ENCODE results near the gene MYO19. TPM values are rescaled to one million over a fixed set of nuclear protein-coding genes. Genes with fewer than 3 reads are reported as not detected.

Gene MYO19
- total RNA-seq, 1 experiment from 2014 or later: 167 TPM

DNA sequence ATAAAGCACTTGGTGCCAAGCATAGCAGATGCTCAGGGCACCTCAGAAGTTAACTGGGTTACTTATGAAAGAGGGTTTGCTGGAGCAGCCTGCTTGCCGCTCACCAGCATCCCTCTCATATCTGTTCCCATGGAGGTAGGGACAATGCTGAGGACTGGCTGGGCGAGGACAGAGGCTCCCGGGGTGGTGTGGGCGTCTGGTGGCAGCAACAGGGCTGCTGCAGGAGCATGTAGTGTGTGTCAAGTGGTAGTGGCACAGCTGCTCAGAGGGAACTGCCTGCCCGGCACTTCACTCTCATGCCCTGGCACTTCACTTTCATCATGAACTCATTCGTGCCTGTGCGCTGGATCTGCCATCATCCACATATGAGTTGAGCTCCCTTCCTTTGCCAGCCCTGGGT is 75.1 kb downstream of the MYO19 start:
- H3K79me2 ChIP-seq (ENCODE audit: insufficient read depth, low read length): no peaks in the 10 kb centered on the region
- no peak overlapping the region for H3K27ac ChIP-seq (ENCODE audit: low read depth, low read length)
- no peak overlapping the region for H2AFZ ChIP-seq (ENCODE audit: low read depth, low read length, poor library complexity, severe bottlenecking)
- DNase-seq (ENCODE audit: low read depth, low spot score): no peak
- RAD21 ChIA-PET (ENCODE audit: low non-redundant PET in 1 of 2, low total read pairs in 2 of 2, uncharacterized antibody in 2 of 2, unreplicated experiment in 2 of 2): no interaction called here
- POLR2A ChIA-PET: no interaction called here
- H3K9ac ChIP-seq (ENCODE audit: low read length): no peak overlapping the region
- H3K36me3 ChIP-seq (ENCODE audit: control insufficient read depth in 1 of 2, insufficient read depth in 2 of 2, low read length in 2 of 2): no peaks in the 10 kb centered on the region
- no peak for ATAC-seq
- peaks cover 15% of the 10 kb centered on the region; the same call in 1 of the 2 replicates for H3K27me3 ChIP-seq (ENCODE audit: insufficient read depth, low read length)
- H3K4me1 ChIP-seq (ENCODE audit: control insufficient read depth in 1 of 2, insufficient read depth in 2 of 2, low read length in 2 of 2): peaks cover 0 to 4% of the 10 kb centered on the region in 2 experiments; a peak in 2 of 4 replicates
- no peak overlapping the region for H3K4me2 ChIP-seq (ENCODE audit: low read length)
- CTCF ChIA-PET: no interaction called here
- H3K9me2 ChIP-seq (ENCODE audit: insufficient read depth): no peaks in the 10 kb centered on the region
- BruUV-seq (replicated peaks): no TSS peak
- no peaks in the 10 kb centered on the region for H3K9me3 ChIP-seq (ENCODE audit: control insufficient read depth in 1 of 2, insufficient read depth in 1 of 2, low read depth in 1 of 2, low read length in 2 of 2)
- H3K4me3 ChIP-seq (replicated peaks in 1 of 2; ENCODE audit: low read depth in 1 of 2, low read length in 2 of 2): no peak overlapping the region
- H4K20me1 ChIP-seq (ENCODE audit: insufficient read depth): no peaks in the 10 kb centered on the region
- TF ChIP-seq SRF (IDR thresholded peaks at IDR 0.05; ENCODE audit: low read depth) (no peak), EZH2 (IDR thresholded peaks at IDR 0.05) (no peak), RAD21 (IDR thresholded peaks at IDR 0.05; ENCODE audit: low read depth) (no peak), ELF1 (IDR thresholded peaks at IDR 0.05; ENCODE audit: borderline replicate concordance, low read depth) (no peak)
- intact Hi-C loops (cut with micrococcal nuclease): no loop called here

DNA sequence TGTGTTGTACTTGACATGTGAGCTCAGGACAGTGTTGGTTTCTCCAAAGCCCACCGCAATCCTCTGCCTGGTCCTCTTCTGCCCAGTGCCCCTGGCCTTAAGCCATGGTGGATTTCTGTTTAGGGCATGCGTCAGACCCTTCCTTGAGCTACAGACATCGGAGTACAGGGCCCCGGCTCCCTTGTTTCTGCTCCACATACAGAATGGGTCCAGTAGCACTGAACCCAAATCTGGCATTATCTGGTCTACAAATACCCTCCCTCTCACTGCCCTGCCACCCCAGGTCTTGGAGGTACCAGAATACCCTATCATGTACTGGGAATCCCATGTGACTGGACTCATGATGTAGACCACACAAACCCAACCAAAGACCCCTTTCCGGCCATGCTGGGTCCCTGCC is 75.6 kb downstream of the MYO19 start:
- intact Hi-C loops (cut with micrococcal nuclease): no loop called here
- DNase-seq (ENCODE audit: low read depth, low spot score) (no peak), ATAC-seq (no peak)
- RAD21 ChIA-PET (ENCODE audit: low non-redundant PET in 1 of 2, low total read pairs in 2 of 2, uncharacterized antibody in 2 of 2, unreplicated experiment in 2 of 2): no interaction called here
- Histone ChIP-seq H3K27me3 (ENCODE audit: insufficient read depth, low read length) (peaks cover 15% of the 10 kb centered on the region; the same call in 1 of the 2 replicates), H3K79me2 (ENCODE audit: insufficient read depth, low read length) (no peaks in the 10 kb centered on the region), H3K36me3 (ENCODE audit: control insufficient read depth in 1 of 2, insufficient read depth in 2 of 2, low read length in 2 of 2) (no peaks in the 10 kb centered on the region), H3K4me3 (replicated peaks in 1 of 2; ENCODE audit: low read depth in 1 of 2, low read length in 2 of 2) (no peak overlapping the region), H3K4me1 (ENCODE audit: control insufficient read depth in 1 of 2, insufficient read depth in 2 of 2, low read length in 2 of 2) (peaks cover 0 to 4% of the 10 kb centered on the region in 2 experiments; a peak in 2 of 4 replicates), H2AFZ (ENCODE audit: low read depth, low read length, poor library complexity, severe bottlenecking) (no peak overlapping the region), H3K4me2 (ENCODE audit: low read length) (no peak overlapping the region), H3K9ac (ENCODE audit: low read length) (no peak overlapping the region), H4K20me1 (ENCODE audit: insufficient read depth) (no peaks in the 10 kb centered on the region), H3K9me2 (ENCODE audit: insufficient read depth) (no peaks in the 10 kb centered on the region), H3K9me3 (ENCODE audit: control insufficient read depth in 1 of 2, insufficient read depth in 1 of 2, low read depth in 1 of 2, low read length in 2 of 2) (no peaks in the 10 kb centered on the region), H3K27ac (ENCODE audit: low read depth, low read length) (no peak overlapping the region)
- CTCF ChIA-PET: interaction anchor here (0.8 kb wide), 1 partner anchor 13 kb away, joined by 4 read pairs; no protein-coding TSS in a partner anchor
- POLR2A ChIA-PET: no interaction called here
- no TSS peak for BruUV-seq (replicated peaks)
- no peak for TF ChIP-seq FOSL1 (IDR thresholded peaks at IDR 0.05; ENCODE audit: low read depth)
- TF ChIP-seq ZNF274 (IDR thresholded peaks at IDR 0.05; ENCODE audit: low read depth, low read length): no peak
- TF ChIP-seq ZFX (IDR thresholded peaks at IDR 0.05): no peak
- TF ChIP-seq, protein P1, sequence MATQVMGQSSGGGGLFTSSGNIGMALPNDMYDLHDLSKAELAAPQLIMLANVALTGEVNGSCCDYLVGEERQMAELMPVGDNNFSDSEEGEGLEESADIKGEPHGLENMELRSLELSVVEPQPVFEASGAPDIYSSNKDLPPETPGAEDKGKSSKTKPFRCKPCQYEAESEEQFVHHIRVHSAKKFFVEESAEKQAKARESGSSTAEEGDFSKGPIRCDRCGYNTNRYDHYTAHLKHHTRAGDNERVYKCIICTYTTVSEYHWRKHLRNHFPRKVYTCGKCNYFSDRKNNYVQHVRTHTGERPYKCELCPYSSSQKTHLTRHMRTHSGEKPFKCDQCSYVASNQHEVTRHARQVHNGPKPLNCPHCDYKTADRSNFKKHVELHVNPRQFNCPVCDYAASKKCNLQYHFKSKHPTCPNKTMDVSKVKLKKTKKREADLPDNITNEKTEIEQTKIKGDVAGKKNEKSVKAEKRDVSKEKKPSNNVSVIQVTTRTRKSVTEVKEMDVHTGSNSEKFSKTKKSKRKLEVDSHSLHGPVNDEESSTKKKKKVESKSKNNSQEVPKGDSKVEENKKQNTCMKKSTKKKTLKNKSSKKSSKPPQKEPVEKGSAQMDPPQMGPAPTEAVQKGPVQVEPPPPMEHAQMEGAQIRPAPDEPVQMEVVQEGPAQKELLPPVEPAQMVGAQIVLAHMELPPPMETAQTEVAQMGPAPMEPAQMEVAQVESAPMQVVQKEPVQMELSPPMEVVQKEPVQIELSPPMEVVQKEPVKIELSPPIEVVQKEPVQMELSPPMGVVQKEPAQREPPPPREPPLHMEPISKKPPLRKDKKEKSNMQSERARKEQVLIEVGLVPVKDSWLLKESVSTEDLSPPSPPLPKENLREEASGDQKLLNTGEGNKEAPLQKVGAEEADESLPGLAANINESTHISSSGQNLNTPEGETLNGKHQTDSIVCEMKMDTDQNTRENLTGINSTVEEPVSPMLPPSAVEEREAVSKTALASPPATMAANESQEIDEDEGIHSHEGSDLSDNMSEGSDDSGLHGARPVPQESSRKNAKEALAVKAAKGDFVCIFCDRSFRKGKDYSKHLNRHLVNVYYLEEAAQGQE (IDR thresholded peaks at IDR 0.05; ENCODE audit: low read depth): no peak
- TF ChIP-seq, protein P2, sequence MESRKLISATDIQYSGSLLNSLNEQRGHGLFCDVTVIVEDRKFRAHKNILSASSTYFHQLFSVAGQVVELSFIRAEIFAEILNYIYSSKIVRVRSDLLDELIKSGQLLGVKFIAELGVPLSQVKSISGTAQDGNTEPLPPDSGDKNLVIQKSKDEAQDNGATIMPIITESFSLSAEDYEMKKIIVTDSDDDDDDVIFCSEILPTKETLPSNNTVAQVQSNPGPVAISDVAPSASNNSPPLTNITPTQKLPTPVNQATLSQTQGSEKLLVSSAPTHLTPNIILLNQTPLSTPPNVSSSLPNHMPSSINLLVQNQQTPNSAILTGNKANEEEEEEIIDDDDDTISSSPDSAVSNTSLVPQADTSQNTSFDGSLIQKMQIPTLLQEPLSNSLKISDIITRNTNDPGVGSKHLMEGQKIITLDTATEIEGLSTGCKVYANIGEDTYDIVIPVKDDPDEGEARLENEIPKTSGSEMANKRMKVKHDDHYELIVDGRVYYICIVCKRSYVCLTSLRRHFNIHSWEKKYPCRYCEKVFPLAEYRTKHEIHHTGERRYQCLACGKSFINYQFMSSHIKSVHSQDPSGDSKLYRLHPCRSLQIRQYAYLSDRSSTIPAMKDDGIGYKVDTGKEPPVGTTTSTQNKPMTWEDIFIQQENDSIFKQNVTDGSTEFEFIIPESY (IDR thresholded peaks at IDR 0.05; ENCODE audit: extremely low read depth, insufficient replicate concordance, low read length): no peak
- no peak for TF ChIP-seq POLR2AphosphoS5 (IDR thresholded peaks at IDR 0.05; ENCODE audit: low read depth, low read length)
- no peak for TF ChIP-seq EZH2 (IDR thresholded peaks at IDR 0.05)
- no peak for TF ChIP-seq YY1 (IDR thresholded peaks at IDR 0.05; ENCODE audit: extremely low read depth, insufficient replicate concordance, low read depth, low read length)
- no peak for TF ChIP-seq JUND (IDR thresholded peaks at IDR 0.05)
- TF ChIP-seq, protein P3, sequence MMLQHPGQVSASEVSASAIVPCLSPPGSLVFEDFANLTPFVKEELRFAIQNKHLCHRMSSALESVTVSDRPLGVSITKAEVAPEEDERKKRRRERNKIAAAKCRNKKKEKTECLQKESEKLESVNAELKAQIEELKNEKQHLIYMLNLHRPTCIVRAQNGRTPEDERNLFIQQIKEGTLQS (IDR thresholded peaks at IDR 0.05): no peak
- TF ChIP-seq EGR1 (IDR thresholded peaks at IDR 0.05; ENCODE audit: low read depth): no peak
- TF ChIP-seq TCF7L2 (IDR thresholded peaks at IDR 0.05; ENCODE audit: borderline replicate concordance, extremely low read depth, insufficient read depth, insufficient read length): no peak
- no peak for TF ChIP-seq POLR2A (IDR thresholded peaks at IDR 0.05; ENCODE audit: borderline replicate concordance, extremely low read depth, insufficient read depth, insufficient read length)
- TF ChIP-seq SIN3A (IDR thresholded peaks at IDR 0.05; ENCODE audit: low read depth): no peak

Measured in HCT116 (cell line).